ENCODE measurements around the gene OXSR1.
"Not testable (repeated sequence)": the region's sequence is repeated elsewhere in the genome, so short reads cannot be mapped to it uniquely, and the experiment has no call there.

OXSR1 gene

GRCh38 chr3:38128303-38128655, 37.1 kb upstream of the OXSR1 start:
- DNase-seq (ENCODE audit: low read depth) = no peak

GRCh38 chr3:38129058-38129457, 36.3 kb upstream of the OXSR1 start:
- no peak for DNase-seq (ENCODE audit: low read depth)

GRCh38 chr3:38130631-38131065, 34.7 kb upstream of the OXSR1 start:
- DNase-seq (ENCODE audit: low read depth) = no peak

GRCh38 chr3:38131621-38132369, 33.5 kb upstream of the OXSR1 start:
- DNase-seq (ENCODE audit: low read depth) = peak; percentile 44

- no peak for DNase-seq (ENCODE audit: low read depth)
These were observed 32.2 kb upstream of the OXSR1 start for GRCh38 chr3:38133209-38133556.

GRCh38 chr3:38133557-38134405, 31.6 kb upstream of the OXSR1 start:
- DNase-seq (ENCODE audit: low read depth) = no peak

- DNase-seq (ENCODE audit: low read depth) = not testable (repeated sequence)
These were observed 30.7 kb upstream of the OXSR1 start for GRCh38 chr3:38134517-38135143.

- DNase-seq (ENCODE audit: low read depth) = peak; percentile 21
These were observed 29.6 kb upstream of the OXSR1 start for GRCh38 chr3:38135621-38136277.

- DNase-seq (ENCODE audit: low read depth) = peak; percentile 32
These were observed 29.0 kb upstream of the OXSR1 start for GRCh38 chr3:38136393-38136776.

GRCh38 chr3:38136777-38137614, 28.3 kb upstream of the OXSR1 start, which contains the start of gene ACAA1:
ACAA1 (minus strand) TSS chr3:38137127; CDS start chr3:38137035, 92 bp downstream.
- peak; percentile 100 for DNase-seq (ENCODE audit: low read depth)

GRCh38 chr3:38137615-38138348, 27.6 kb upstream of the OXSR1 start:
- no peak for DNase-seq (ENCODE audit: low read depth)

- DNase-seq (ENCODE audit: low read depth) = peak; percentile 57
These were observed 26.8 kb upstream of the OXSR1 start, which contains the start of gene MYD88 for GRCh38 chr3:38138349-38139190. MYD88 (plus strand) TSS chr3:38138661; CDS start chr3:38138701, 40 bp downstream.

- DNase-seq (ENCODE audit: low read depth) = no peak
These were observed 26.1 kb upstream of the OXSR1 start for GRCh38 chr3:38139191-38139590.

GRCh38 chr3:38139652-38140051, 25.7 kb upstream of the OXSR1 start:
- DNase-seq (ENCODE audit: low read depth) = no peak

GRCh38 chr3:38140326-38141172, 24.8 kb upstream of the OXSR1 start:
- no peak for DNase-seq (ENCODE audit: low read depth)

GRCh38 chr3:38141173-38141951, 24.0 kb upstream of the OXSR1 start:
- DNase-seq (ENCODE audit: low read depth) = no peak

- no peak for DNase-seq (ENCODE audit: low read depth)
These were observed 23.4 kb upstream of the OXSR1 start for GRCh38 chr3:38141952-38142273.

GRCh38 chr3:38142959-38143358, 22.4 kb upstream of the OXSR1 start:
- DNase-seq (ENCODE audit: low read depth) = no peak

Measured in iris pigment epithelial cell (primary cell).